ENCODE results near the gene BACH2.

DNA sequence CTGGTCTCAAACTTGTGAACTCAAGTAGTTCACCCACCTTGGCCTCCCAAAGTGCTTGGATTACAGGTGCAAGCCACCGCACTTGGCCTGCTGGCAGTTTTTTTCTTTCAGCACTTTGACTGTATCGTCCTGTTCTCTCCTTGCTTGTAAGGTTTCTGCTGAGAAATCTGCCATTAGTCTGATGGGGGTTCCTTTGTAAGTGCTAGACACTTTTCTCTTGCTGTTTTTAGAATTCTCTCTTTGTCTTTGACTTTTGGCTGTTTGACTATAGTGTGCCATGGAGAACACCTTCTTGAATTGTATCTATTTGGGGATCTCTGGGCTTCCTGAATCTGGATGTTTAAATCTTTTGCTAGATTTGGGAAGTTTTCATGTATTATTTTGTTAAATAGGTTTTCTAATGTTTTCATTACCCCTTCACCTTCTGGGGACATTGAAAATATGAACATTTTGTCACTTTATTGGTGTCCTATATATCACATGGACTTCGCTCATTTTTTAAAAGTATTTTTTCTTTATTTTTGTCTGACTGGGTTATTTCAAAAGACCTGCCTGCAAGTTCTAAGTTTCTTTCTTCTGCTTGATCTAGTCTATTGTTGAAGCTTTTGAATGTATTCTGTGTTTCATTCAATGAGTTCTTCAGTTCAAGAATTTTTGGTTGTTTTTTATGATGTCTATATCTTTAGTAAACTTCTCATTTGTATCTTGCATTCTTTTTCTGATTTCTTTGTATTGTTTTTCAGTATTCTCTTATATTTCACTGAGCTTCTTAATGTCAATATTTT, 380.3 kb downstream of the BACH2 start:
- TF ChIP-seq, protein P1, sequence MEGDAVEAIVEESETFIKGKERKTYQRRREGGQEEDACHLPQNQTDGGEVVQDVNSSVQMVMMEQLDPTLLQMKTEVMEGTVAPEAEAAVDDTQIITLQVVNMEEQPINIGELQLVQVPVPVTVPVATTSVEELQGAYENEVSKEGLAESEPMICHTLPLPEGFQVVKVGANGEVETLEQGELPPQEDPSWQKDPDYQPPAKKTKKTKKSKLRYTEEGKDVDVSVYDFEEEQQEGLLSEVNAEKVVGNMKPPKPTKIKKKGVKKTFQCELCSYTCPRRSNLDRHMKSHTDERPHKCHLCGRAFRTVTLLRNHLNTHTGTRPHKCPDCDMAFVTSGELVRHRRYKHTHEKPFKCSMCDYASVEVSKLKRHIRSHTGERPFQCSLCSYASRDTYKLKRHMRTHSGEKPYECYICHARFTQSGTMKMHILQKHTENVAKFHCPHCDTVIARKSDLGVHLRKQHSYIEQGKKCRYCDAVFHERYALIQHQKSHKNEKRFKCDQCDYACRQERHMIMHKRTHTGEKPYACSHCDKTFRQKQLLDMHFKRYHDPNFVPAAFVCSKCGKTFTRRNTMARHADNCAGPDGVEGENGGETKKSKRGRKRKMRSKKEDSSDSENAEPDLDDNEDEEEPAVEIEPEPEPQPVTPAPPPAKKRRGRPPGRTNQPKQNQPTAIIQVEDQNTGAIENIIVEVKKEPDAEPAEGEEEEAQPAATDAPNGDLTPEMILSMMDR (conservative IDR thresholded peaks at IDR 0.05; ENCODE audit: low read depth, low read length) = no peak
- TF ChIP-seq POLR2A (IDR thresholded peaks at IDR 0.05; ENCODE audit: low read depth, low read length) (no peak), MAFK (IDR thresholded peaks at IDR 0.05; ENCODE audit: low read depth, low read length) (no peak)
